Right atrium auricular region (tissue), 2 donors: Measurements from ENCODE around the gene NUP37. TPM values are rescaled to one million over a fixed set of nuclear protein-coding genes. Genes with fewer than 3 reads are reported as not detected.
A peak's percentile ranks its signal among the peaks of the same experiment; 100 is the strongest.
"Not testable (repeated sequence)": the region's sequence is repeated elsewhere in the genome, so short reads cannot be mapped to it uniquely, and the experiment has no call there.

Experiments
- DNase-seq: peaks from one replicate; pipeline ENCODE4 v3.0.0-alpha.2; 2019; ENCODE audit warnings: low spot score
- H3K27ac ChIP-seq, 2 donors: fragments of 200-600 bp; sonication (generic); 1 replicate in 1 of 2; 2 replicates in 1 of 2; pipeline ENCODE4 v1.5.1; 2016 to 2019
- H3K27me3 ChIP-seq, 2 donors: fragments of 200-600 bp; sonication (generic); one replicate each; pipeline versions ENCODE4 v1.5.1 to v1.6.0; 2017 to 2019
- H3K36me3 ChIP-seq: fragments of 200-600 bp; sonication (generic); one replicate; pipeline ENCODE4 v1.5.1; 2016
- H3K4me1 ChIP-seq, 2 donors: fragments of 200-600 bp; sonication (generic); one replicate each; pipeline versions ENCODE4 v1.5.1 to v1.6.0; 2017 to 2019
- H3K4me3 ChIP-seq, 2 donors: fragments of 200-600 bp; sonication (generic); 1 replicate in 1 of 2; 2 replicates in 1 of 2; pipeline ENCODE4 v1.5.1; 2017 to 2019; ENCODE audit warnings: mild to moderate bottlenecking in 1 of 2, moderate library complexity in 1 of 2
- H3K9me3 ChIP-seq, 2 donors: fragments of 200-600 bp; sonication (generic); one replicate each; pipeline ENCODE4 v1.5.1; 2019
- total RNA-seq, 2 donors: library from RNA; depleted of rRNA; stranded (reverse); fragments of >200 nt; gene quantifications; one replicate each; pipeline ENCODE4 v1.1.0, GENCODE V29; 2016
- TF ChIP-seq, protein P1 (sequence below), 2 donors: fragments of 200-600 bp; sonication (generic); IDR thresholded peaks; one replicate each; pipeline ENCODE4 v1.5.1; 2019; ENCODE audit warnings: antibody characterized with exemption in 2 of 2

The NUP37 gene
- total RNA-seq, 2 donors from 2014 or later = 8.1 to 15.4 TPM

DNA sequence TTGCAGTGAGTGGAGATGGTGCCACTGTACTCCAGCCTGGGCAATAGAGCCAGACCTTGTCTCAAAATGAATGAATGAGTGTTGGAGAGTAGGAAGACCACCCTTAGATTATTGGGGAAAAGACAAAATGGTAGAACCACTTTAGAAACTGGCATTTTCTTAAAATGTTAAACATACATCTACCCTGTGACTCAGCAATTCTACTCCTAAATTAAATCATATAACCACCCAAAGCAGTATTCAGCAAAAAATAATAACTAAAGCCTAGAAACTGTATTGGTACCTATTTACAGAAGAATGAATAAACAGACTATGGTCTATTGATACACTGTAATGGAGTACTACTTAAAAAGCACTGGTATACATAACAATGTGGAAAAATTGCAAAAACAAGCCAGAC lies 9.1 kb downstream of the NUP37 start:
- Histone ChIP-seq H3K27ac (no peak overlapping the region), H3K27me3 (no peaks in the 10 kb centered on the region), H3K4me1 (no peaks in the 10 kb centered on the region), H3K4me3 (no peak overlapping the region), H3K36me3 (peaks cover 18% of the 10 kb centered on the region), H3K9me3 (no peaks in the 10 kb centered on the region)
- DNase-seq = no peak
- TF ChIP-seq, protein P1, sequence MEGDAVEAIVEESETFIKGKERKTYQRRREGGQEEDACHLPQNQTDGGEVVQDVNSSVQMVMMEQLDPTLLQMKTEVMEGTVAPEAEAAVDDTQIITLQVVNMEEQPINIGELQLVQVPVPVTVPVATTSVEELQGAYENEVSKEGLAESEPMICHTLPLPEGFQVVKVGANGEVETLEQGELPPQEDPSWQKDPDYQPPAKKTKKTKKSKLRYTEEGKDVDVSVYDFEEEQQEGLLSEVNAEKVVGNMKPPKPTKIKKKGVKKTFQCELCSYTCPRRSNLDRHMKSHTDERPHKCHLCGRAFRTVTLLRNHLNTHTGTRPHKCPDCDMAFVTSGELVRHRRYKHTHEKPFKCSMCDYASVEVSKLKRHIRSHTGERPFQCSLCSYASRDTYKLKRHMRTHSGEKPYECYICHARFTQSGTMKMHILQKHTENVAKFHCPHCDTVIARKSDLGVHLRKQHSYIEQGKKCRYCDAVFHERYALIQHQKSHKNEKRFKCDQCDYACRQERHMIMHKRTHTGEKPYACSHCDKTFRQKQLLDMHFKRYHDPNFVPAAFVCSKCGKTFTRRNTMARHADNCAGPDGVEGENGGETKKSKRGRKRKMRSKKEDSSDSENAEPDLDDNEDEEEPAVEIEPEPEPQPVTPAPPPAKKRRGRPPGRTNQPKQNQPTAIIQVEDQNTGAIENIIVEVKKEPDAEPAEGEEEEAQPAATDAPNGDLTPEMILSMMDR (IDR thresholded peaks at IDR 0.05) = no peak

DNA sequence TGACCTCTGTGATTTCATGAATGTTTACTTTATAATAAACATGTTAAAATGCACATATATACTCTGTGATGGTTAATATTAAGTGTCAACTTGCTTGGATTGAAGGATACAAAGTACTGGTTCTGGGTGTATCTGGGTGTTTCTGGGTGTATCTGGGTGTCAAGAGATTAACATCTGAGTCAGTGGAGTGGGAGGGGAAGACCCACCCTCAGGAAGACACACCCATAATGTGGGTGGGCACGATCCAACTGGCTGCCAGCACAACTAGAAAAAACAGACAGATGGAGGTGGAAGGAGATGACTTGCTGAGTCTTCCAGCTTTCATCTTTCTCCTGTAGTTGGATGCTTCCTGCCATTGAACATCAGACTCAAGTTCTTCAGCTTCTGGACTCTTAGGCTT lies 11.9 kb downstream of the NUP37 start:
- no peak for DNase-seq
- H3K36me3 ChIP-seq = peaks cover 25% of the 10 kb centered on the region

DNA sequence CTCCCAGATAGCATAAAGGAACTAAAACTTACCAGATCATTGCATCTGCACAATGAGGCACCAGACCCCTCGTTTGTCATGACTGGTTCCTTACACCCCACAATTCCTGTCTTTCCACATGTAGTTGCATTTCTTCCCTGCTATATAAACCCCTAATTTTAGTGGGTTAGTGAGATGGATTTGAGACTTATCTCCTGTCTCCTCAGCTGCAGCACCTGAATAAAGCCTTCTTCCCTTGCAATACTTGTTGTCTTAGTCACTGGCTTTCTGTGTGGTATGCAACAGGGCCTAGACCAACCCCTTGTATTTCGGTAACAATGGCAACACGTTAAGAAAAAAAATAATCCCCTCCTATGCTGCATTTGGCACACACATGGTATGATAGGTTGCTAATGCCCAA lies 13.0 kb downstream of the NUP37 start:
- Histone ChIP-seq H3K4me1 (no peaks in the 10 kb centered on the region), H3K9me3 (no peaks in the 10 kb centered on the region), H3K27ac (no peak overlapping the region), H3K27me3 (no peaks in the 10 kb centered on the region), H3K36me3 (peaks cover 25% of the 10 kb centered on the region), H3K4me3 (no peak overlapping the region)
- DNase-seq = no peak
- TF ChIP-seq, protein P1 (IDR thresholded peaks at IDR 0.05) = no peak

More for the DNA sequence above, 11.9 kb downstream of the NUP37 start:
- Histone ChIP-seq H3K4me3 (no peak overlapping the region), H3K4me1 (no peaks in the 10 kb centered on the region), H3K9me3 (no peaks in the 10 kb centered on the region), H3K27me3 (no peaks in the 10 kb centered on the region), H3K27ac (no peak overlapping the region)
- TF ChIP-seq, protein P1 (IDR thresholded peaks at IDR 0.05) = no peak

DNA sequence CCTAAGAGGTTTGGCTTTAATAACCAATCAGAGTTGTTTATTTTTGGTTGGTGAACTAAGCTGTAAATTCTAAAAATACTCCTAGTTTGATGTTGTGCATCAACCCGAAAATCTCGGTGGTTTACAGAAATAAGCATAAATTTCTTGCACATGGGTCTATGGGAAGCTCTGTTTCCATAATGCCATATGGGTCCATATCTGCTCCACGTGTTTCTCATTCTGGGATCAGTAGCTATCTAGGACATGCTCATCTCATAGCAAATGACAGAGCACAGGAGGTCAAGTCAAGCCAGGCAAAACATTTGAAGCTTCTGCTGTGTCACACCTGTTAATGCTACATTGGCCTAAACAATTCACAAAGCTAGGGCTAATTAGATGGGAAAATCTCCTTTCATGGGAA lies 23.1 kb downstream of the NUP37 start:
- DNase-seq = no peak
- H3K4me1 ChIP-seq = no peaks in the 10 kb centered on the region
- H3K36me3 ChIP-seq = no peaks in the 10 kb centered on the region
- no peaks in the 10 kb centered on the region for H3K27me3 ChIP-seq
- no peak overlapping the region for H3K27ac ChIP-seq
- TF ChIP-seq, protein P1 (IDR thresholded peaks at IDR 0.05) = no peak
- H3K9me3 ChIP-seq = no peaks in the 10 kb centered on the region
- H3K4me3 ChIP-seq = no peak overlapping the region

DNA sequence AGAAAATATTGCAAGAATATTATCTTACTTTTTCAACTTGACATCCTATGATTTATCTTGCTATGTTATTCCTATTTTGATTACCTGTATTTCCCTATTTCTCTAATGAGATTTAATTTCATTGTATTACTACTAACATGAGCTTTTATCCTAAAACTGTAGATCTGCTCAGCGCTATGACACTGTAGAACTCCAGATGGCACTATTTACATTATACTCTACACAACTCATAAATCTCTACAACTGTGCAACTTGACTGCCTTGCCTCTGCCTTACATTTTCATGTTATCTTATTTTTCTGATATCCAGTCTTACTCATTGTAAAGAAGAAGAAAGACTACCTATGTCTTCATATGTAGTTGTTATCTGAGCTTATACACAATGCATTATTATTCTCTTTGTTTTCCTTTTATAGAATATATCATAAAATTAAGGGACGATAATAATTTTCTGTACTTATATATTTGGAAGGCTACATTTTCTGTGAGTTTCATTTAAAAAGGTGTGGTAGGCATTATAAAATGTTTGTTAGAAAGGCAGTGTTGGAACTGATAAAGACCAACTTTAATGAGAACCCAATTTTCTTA lies 24.1 kb downstream of the NUP37 start:
- H3K27me3 ChIP-seq = no peaks in the 10 kb centered on the region
- H3K27ac ChIP-seq = no peak overlapping the region
- DNase-seq = no peak
- H3K4me3 ChIP-seq = no peak overlapping the region
- no peaks in the 10 kb centered on the region for H3K9me3 ChIP-seq
- no peaks in the 10 kb centered on the region for H3K36me3 ChIP-seq
- TF ChIP-seq, protein P1 (IDR thresholded peaks at IDR 0.05) = peak in 1 of 2 donors; percentile 48
- no peaks in the 10 kb centered on the region for H3K4me1 ChIP-seq

DNA sequence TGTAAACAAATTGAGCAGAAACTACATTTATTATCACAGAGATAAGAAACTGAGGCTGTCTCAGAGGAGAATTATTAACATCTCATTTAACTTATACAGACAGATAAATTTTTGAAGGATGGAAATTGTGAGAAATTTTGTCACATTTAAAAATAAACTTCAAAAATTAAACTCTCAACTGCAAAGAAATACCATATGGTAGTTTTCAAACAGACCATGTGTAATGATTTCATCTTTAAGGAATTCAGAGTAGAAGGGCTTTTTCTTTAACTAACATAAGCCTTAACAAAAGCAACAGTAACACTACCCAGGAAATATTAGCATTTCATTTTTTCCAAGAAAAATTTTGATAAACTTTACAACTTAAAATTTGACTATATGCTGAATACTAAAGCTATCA lies 26.6 kb downstream of the NUP37 start:
- H3K9me3 ChIP-seq = no peaks in the 10 kb centered on the region
- H3K36me3 ChIP-seq = no peaks in the 10 kb centered on the region
- TF ChIP-seq, protein P1 (IDR thresholded peaks at IDR 0.05) = no peak
- no peaks in the 10 kb centered on the region for H3K27me3 ChIP-seq
- H3K4me1 ChIP-seq = no peaks in the 10 kb centered on the region
- no peak for DNase-seq
- H3K4me3 ChIP-seq = no peak overlapping the region
- H3K27ac ChIP-seq = no peak overlapping the region

DNA sequence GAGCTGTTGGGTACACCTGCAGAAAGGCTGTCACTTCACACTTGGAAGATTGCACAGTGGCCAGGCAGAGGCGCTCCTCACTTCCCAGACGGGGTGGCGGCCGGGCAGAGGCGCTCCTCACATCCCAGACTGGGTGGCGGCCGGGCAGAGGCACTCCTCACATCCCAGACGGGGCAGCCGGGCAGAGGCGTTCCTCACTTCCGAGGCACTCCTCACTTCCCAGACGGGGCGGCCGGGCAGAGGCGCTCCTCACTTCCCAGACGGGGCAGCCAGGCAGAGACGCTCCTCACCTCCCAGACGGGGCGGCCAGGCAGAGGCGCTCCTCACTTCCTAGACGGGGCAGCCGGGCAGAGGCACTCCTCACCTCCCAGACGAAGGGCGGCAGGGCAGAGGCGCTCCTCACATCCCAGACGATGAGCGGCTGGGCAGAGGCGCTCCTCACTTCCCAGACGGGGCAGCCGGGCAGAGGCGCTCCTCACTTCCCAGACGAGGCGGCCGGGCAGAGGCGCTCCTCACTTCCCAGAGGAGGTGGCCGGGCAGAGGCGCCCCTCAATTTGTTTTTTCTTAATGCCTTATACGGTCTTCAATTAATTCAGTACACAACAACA lies 30.6 kb downstream of the NUP37 start:
- not testable (repeated sequence) for DNase-seq, H3K4me3 ChIP-seq

More for the DNA sequence above, 30.6 kb downstream of the NUP37 start:
- not testable (repeated sequence) for H3K27me3 ChIP-seq, H3K27ac ChIP-seq, H3K4me1 ChIP-seq, H3K9me3 ChIP-seq
- H3K36me3 ChIP-seq = peaks cover 12% of the 10 kb centered on the region
